Measurements from ENCODE around the gene TRIM2.

The TRIM2 gene

DNA sequence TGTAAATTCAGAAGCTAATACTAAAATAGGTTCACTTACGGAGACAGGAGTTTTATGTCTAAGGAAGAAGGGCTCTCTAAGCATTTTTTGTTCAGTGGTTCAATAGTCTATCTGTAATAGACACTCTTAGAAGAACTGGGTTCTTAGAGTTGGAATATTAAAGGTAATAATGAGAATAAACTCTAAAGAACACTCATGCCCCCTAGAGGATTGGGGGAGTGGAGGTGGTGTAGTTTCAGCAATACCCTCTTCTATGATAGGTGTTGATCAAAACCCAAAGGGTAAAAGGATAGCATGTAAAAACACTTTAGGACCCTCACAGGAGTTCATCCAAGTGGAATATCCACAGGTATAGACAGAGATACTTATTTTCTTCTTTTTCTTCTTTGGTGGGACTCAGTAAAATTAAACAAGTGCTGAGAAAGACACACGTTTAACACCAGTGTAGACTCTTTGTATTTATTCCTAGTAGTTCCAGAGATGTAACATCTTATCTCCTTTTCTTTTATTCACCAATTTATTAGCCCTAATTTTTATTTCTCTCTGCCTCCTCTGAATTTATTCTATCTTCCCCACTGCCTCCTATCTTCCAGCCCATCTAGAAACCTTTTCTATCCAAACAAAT is 114.6 kb downstream of the TRIM2 start:
- DNase-seq (ENCODE audit: extremely low read depth, insufficient read length), result no peak
- no peak overlapping the region for H3K4me3 ChIP-seq (replicated peaks; ENCODE audit: low read depth, low read length)
- H3K36me3 ChIP-seq (ENCODE audit: control insufficient read depth, insufficient read depth, low read length), result no peaks in the 10 kb centered on the region
- TF ChIP-seq, protein P1, sequence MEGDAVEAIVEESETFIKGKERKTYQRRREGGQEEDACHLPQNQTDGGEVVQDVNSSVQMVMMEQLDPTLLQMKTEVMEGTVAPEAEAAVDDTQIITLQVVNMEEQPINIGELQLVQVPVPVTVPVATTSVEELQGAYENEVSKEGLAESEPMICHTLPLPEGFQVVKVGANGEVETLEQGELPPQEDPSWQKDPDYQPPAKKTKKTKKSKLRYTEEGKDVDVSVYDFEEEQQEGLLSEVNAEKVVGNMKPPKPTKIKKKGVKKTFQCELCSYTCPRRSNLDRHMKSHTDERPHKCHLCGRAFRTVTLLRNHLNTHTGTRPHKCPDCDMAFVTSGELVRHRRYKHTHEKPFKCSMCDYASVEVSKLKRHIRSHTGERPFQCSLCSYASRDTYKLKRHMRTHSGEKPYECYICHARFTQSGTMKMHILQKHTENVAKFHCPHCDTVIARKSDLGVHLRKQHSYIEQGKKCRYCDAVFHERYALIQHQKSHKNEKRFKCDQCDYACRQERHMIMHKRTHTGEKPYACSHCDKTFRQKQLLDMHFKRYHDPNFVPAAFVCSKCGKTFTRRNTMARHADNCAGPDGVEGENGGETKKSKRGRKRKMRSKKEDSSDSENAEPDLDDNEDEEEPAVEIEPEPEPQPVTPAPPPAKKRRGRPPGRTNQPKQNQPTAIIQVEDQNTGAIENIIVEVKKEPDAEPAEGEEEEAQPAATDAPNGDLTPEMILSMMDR (IDR thresholded peaks at IDR 0.05; ENCODE audit: insufficient read depth, low read length, poor library complexity, severe bottlenecking), result peak; percentile 71
- H3K27me3 ChIP-seq (replicated peaks; ENCODE audit: control insufficient read depth, insufficient read depth, low read length), result no peaks in the 10 kb centered on the region

DNA sequence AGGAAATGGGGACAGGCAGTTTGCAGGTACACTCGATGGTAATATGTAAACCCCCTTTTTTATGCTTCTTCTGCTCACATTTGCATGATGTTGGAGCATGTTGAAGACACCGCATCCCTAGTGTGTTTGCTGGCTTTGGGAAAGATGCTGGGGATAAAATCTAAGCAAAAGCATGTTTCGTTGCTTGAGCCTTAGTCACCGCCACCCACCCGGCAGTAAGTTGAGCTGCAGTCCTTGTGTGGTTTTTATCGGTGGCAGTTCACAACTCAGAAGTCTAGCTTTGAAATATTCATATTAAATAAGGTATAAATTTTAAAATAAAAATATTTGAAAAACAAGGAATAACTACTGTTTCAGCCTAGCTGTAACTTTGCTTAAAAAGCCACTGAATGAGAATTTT is 118.5 kb downstream of the TRIM2 start:
- no peak for DNase-seq (ENCODE audit: extremely low read depth, insufficient read length)
- Histone ChIP-seq H3K4me3 (replicated peaks; ENCODE audit: low read depth, low read length) (no peak overlapping the region), H3K36me3 (ENCODE audit: control insufficient read depth, insufficient read depth, low read length) (no peaks in the 10 kb centered on the region), H3K27me3 (replicated peaks; ENCODE audit: control insufficient read depth, insufficient read depth, low read length) (no peaks in the 10 kb centered on the region)
- TF ChIP-seq, protein P1 (IDR thresholded peaks at IDR 0.05; ENCODE audit: insufficient read depth, low read length, poor library complexity, severe bottlenecking), result no peak

DNA sequence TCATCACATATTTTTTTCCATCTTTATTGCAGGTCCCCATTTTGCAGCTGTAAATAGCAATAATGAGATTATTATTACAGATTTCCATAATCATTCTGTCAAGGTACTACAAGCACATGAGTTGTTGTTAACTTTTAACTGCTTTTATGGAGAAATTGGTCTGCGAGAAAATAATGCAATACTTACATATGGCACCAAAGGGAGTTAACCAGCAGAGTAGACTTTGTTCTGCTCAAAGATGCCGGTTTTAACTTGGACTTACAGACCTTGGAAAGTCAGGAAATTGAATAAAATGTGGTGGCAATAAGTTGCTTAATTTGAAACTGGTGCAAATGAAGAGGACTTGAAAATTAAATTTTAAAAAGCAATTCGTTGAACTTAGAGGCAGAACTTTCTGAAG is 119.8 kb downstream of the TRIM2 start:
- H3K27me3 ChIP-seq (replicated peaks; ENCODE audit: control insufficient read depth, insufficient read depth, low read length), result no peaks in the 10 kb centered on the region
- no peak for DNase-seq (ENCODE audit: extremely low read depth, insufficient read length)
- TF ChIP-seq, protein P1 (IDR thresholded peaks at IDR 0.05; ENCODE audit: insufficient read depth, low read length, poor library complexity, severe bottlenecking), result no peak

DNA sequence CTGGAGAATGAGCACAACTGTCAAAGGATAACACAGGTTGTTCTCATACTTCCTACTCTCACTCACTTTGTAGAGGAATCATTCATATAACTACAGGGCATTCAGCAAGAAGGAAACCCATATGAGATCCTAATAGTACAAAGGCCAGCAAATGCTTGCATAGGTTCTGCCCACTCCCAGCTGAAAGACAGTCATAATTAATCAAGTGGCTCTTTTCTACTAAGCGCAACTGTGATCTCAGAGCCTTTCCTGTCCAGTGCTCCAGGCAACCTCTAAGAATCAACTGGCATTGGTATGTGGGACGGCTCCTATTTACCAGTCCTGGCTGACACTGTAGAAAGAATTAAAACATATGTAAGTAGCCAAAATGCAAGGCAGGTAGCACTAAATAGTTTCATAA is 121.3 kb downstream of the TRIM2 start:
- no peak overlapping the region for H3K4me3 ChIP-seq (replicated peaks; ENCODE audit: low read depth, low read length)
- no peaks in the 10 kb centered on the region for H3K36me3 ChIP-seq (ENCODE audit: control insufficient read depth, insufficient read depth, low read length)
- TF ChIP-seq, protein P1 (IDR thresholded peaks at IDR 0.05; ENCODE audit: insufficient read depth, low read length, poor library complexity, severe bottlenecking), result no peak
- DNase-seq (ENCODE audit: extremely low read depth, insufficient read length), result no peak
- no peaks in the 10 kb centered on the region for H3K27me3 ChIP-seq (replicated peaks; ENCODE audit: control insufficient read depth, insufficient read depth, low read length)

More for the DNA sequence above, 119.8 kb downstream of the TRIM2 start:
- Histone ChIP-seq H3K4me3 (replicated peaks; ENCODE audit: low read depth, low read length) (no peak overlapping the region), H3K36me3 (ENCODE audit: control insufficient read depth, insufficient read depth, low read length) (no peaks in the 10 kb centered on the region)

DNA sequence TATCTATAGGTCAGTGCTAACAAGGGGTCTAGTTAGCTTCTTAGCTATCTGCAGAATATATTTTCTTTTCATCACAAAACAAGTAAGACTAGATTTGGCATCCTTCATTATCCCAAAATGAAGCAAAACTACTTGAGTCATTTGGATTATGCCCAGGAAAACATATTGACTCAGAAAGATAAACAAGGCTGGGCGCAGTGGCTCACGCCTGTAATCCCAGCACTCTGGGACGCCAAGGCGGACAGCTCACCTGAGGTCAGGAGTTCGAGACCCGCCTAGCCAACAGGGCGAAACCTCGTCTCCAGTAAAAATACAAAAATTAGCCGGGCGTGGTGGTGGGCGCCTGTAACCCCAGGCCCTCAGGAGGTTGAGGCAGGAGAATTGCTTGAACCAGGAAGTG is 122.3 kb downstream of the TRIM2 start:
- DNase-seq (ENCODE audit: extremely low read depth, insufficient read length), result no peak
- TF ChIP-seq, protein P1 (IDR thresholded peaks at IDR 0.05; ENCODE audit: insufficient read depth, low read length, poor library complexity, severe bottlenecking), result no peak
- no peaks in the 10 kb centered on the region for H3K36me3 ChIP-seq (ENCODE audit: control insufficient read depth, insufficient read depth, low read length)
- H3K4me3 ChIP-seq (replicated peaks; ENCODE audit: low read depth, low read length), result no peak overlapping the region
- no peaks in the 10 kb centered on the region for H3K27me3 ChIP-seq (replicated peaks; ENCODE audit: control insufficient read depth, insufficient read depth, low read length)

DNA sequence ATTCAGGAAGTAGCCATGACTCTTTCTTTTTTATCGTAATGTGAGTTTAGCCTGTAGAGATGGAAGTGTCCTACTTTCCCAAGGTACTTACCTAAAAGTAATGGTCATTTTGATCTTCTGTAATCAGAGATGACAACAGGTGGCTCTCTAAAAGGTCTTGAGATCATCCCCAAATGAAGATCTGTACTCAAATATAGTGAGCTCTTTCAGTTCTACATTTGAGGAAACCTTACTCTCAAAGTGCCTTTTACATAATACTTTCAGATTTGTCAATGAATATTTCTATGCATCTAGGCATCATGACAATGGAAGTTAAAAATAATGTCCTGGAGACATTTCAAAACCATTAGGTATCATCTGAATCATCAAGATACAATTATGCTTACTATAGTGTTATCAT is 123.0 kb downstream of the TRIM2 start:
- DNase-seq (ENCODE audit: extremely low read depth, insufficient read length), result no peak
- H3K36me3 ChIP-seq (ENCODE audit: control insufficient read depth, insufficient read depth, low read length), result no peaks in the 10 kb centered on the region
- H3K27me3 ChIP-seq (replicated peaks; ENCODE audit: control insufficient read depth, insufficient read depth, low read length), result no peaks in the 10 kb centered on the region
- TF ChIP-seq, protein P1 (IDR thresholded peaks at IDR 0.05; ENCODE audit: insufficient read depth, low read length, poor library complexity, severe bottlenecking), result no peak
- no peak overlapping the region for H3K4me3 ChIP-seq (replicated peaks; ENCODE audit: low read depth, low read length)
